BJ (cell line): ENCODE measurements around the gene BCKDHB. TPM values are rescaled to one million over a fixed set of nuclear protein-coding genes. Genes with fewer than 3 reads are reported as not detected.

Experiments used
- CTCF ChIA-PET: fragments of 350-600 bp; formaldehyde crosslinking; extraction: SDS; loops from one replicate; lab custom pipeline; 2021; ENCODE audit warnings: antibody characterized with exemption, inconsistent platforms; lab: Yijun Ruan, JAX
- POLR2A ChIA-PET: fragments of 300-600 bp; sonication (Branson Sonifier 250); formaldehyde crosslinking; extraction: SDS; loops from one replicate; lab custom pipeline; 2021; ENCODE audit warnings: antibody characterized with exemption; lab: Charles Lee
- DNase-seq: peaks from one replicate; pipeline ENCODE4 v3.0.0-alpha.2; 2011; ENCODE audit warnings: low read depth
- H3K27me3 ChIP-seq: 2 replicates; pipeline ENCODE4 v1.6.0; 2011; ENCODE audit warnings: low read length; ENCODE audit not compliant: control insufficient read depth, insufficient read depth
- H3K36me3 ChIP-seq: 2 replicates; pipeline ENCODE4 v1.5.1; 2011; ENCODE audit warnings: low read length; ENCODE audit not compliant: control insufficient read depth, insufficient read depth
- H3K4me3 ChIP-seq: 2 replicates; pipeline ENCODE4 v1.5.1; 2011; ENCODE audit warnings: low read depth, mild to moderate bottlenecking, control low read depth, low read length
- polyA plus RNA-seq: library from polyadenylated mRNA; depleted of rRNA; stranded (reverse); fragments of >200 nt; gene quantifications from 2 replicates; pipeline ENCODE4 v1.2.3, GENCODE V29; 2011
- TF ChIP-seq, protein P1 (sequence below): IDR thresholded peaks from 2 replicates; pipeline ENCODE4 v1.5.1; 2011; ENCODE audit warnings: low read depth, mild to moderate bottlenecking, control low read depth, inconsistent platforms, low read length, moderate library complexity; ENCODE audit not compliant: insufficient read depth

BCKDHB gene
- polyA plus RNA-seq, 1 experiment, result 8.0 TPM

DNA sequence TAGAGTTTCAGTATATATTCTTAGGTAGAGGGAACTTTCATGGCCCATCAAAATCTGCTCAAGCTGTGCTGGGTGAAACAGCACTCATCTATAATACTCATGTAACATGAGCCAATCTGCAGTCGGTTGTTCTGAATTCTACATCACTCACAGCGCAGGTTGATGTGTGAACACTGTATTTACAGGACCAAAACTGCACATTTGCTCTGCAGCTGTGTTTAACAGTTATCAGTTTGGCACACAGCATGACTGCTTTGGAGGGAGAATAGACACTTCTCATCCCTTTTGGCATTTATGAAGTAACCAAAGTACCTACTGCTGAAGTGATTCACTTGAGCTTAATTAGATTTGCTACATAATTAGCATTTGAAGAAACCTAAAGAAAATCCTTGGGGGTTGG, 225.1 kb downstream of the BCKDHB start:
- CTCF ChIA-PET, result interaction anchor here (1.1 to 2.1 kb wide), 4 partner anchors 9 to 117 kb away, joined by 3 to 7 read pairs (median 4); no protein-coding TSS in a partner anchor
- TF ChIP-seq, protein P1, sequence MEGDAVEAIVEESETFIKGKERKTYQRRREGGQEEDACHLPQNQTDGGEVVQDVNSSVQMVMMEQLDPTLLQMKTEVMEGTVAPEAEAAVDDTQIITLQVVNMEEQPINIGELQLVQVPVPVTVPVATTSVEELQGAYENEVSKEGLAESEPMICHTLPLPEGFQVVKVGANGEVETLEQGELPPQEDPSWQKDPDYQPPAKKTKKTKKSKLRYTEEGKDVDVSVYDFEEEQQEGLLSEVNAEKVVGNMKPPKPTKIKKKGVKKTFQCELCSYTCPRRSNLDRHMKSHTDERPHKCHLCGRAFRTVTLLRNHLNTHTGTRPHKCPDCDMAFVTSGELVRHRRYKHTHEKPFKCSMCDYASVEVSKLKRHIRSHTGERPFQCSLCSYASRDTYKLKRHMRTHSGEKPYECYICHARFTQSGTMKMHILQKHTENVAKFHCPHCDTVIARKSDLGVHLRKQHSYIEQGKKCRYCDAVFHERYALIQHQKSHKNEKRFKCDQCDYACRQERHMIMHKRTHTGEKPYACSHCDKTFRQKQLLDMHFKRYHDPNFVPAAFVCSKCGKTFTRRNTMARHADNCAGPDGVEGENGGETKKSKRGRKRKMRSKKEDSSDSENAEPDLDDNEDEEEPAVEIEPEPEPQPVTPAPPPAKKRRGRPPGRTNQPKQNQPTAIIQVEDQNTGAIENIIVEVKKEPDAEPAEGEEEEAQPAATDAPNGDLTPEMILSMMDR, result no peak

GRCh38 chr6:80331974-80332373, 225.5 kb downstream of the BCKDHB start:
- no peaks in the 10 kb centered on the region for H3K36me3 ChIP-seq
- H3K27me3 ChIP-seq, result no peaks in the 10 kb centered on the region
- no peak overlapping the region for H3K4me3 ChIP-seq
- ChIA-PET CTCF (interaction anchor here (1.1 to 2.1 kb wide), 3 partner anchors 9 to 118 kb away, joined by 3 to 7 read pairs (median 5); no protein-coding TSS in a partner anchor), POLR2A (no interaction called here)
- TF ChIP-seq, protein P1, result no peak
- DNase-seq, result no peak

More for the DNA sequence above, 225.1 kb downstream of the BCKDHB start:
- DNase-seq, result no peak
- POLR2A ChIA-PET, result interaction anchor here (0.6 kb wide), 1 partner anchor 84 kb away, joined by 6 read pairs; no protein-coding TSS in a partner anchor
- Histone ChIP-seq H3K36me3 (no peaks in the 10 kb centered on the region), H3K27me3 (no peaks in the 10 kb centered on the region), H3K4me3 (no peak overlapping the region)

GRCh38 chr6:80333342-80333741, 226.9 kb downstream of the BCKDHB start:
- Histone ChIP-seq H3K27me3 (no peaks in the 10 kb centered on the region), H3K4me3 (no peak overlapping the region), H3K36me3 (no peaks in the 10 kb centered on the region)
- TF ChIP-seq, protein P1, result no peak
- ChIA-PET POLR2A (no interaction called here), CTCF (interaction anchor here (0.6 kb wide), 1 partner anchor 174 kb away, joined by 3 read pairs; no protein-coding TSS in a partner anchor)
- no peak for DNase-seq

DNA sequence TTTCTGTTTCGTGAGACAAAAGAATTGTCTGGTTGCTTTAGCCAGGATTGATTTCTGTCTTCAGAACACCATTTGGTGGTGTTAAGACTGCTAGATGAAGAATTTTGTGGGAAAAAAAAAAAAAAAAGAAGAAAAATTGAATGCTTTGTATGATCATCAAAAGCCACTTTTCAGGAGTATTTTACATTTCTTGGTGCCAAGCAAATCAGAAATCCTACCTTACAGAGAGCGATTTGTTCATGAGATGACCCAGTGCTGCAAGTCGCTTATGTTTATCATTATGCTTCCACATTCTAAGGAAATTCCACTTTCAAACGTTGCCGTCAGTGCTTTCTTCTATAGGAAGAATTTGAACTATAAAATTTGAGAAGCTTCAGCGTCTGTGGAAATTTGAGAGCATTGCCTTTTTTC, 228.7 kb downstream of the BCKDHB start:
- POLR2A ChIA-PET, result no interaction called here
- CTCF ChIA-PET, result no interaction called here
- Histone ChIP-seq H3K36me3 (no peaks in the 10 kb centered on the region), H3K27me3 (no peaks in the 10 kb centered on the region), H3K4me3 (no peak overlapping the region)
- TF ChIP-seq, protein P1, result no peak
- DNase-seq, result no peak

DNA sequence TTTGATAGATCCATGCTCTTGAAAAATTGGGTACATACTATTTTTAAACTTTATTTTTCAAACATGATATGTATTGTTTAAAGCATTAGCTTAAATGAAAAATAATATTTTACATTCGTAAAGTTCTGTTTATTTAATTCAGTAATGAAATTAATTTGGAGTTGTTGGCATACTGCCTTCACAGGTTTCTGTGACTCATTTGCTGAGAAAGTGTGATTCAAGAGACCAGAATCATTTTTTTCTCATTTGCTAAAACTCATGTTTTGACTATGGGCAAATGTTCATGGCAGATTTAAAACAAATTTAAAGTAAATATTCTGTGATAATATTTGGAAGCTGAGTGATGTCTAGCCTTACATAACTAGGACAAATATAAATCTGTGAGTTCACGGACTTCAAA, 230.4 kb downstream of the BCKDHB start:
- CTCF ChIA-PET, result interaction anchor here (1.2 kb wide), 1 partner anchor 11 kb away, joined by 3 read pairs; no protein-coding TSS in a partner anchor
- TF ChIP-seq, protein P1, result no peak
- H3K4me3 ChIP-seq, result no peak overlapping the region
- H3K27me3 ChIP-seq, result no peaks in the 10 kb centered on the region
- DNase-seq, result no peak
- no peaks in the 10 kb centered on the region for H3K36me3 ChIP-seq
- POLR2A ChIA-PET, result no interaction called here
